IMR-90 (cell line): ENCODE data around the gene POLR3K.

Source experiments
- MAFK ChIP-seq: IDR thresholded peaks from 2 replicates; pipeline ENCODE4 v1.6.1; 2012; ENCODE audit warnings: low read depth, low read length, improper control_type of control experiment
- RCOR1 ChIP-seq: IDR thresholded peaks from 2 replicates; pipeline ENCODE4 v1.6.1; 2012; ENCODE audit warnings: mild to moderate bottlenecking, low read length, improper control_type of control experiment; ENCODE audit not compliant: insufficient replicate concordance

DNA sequence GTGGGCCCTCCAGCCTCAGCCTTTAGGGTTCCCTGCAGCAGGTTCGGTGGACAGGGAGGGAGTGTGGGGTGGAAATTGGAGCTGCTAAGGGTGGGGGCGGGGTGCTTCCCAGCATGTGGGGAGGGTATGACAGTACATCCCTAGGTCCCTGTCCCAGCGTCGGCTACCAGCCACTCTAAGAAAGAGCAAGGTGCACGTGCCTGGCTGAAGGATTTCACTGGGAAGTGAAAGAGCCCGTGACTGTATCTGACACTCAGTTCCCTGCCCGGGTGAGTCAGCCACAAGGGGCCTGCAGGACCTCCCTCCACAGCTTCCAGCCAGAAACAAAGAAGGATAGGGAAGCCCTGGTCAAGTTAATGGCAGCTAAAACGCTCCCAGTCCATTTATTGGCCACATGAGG, 4.3 kb upstream of the POLR3K start:
- TF ChIP-seq RCOR1 (no peak), MAFK (no peak)
